LNCAP (cell line): ENCODE results near the gene PPM1H.

ENCODE experiments used
- TF ChIP-seq, protein P1 (sequence below): fragments of 450-650 bp; IDR thresholded peaks from 2 replicates; pipeline ENCODE4 v1.5.1; 2017; ENCODE audit warnings: mild to moderate bottlenecking

Gene PPM1H

DNA sequence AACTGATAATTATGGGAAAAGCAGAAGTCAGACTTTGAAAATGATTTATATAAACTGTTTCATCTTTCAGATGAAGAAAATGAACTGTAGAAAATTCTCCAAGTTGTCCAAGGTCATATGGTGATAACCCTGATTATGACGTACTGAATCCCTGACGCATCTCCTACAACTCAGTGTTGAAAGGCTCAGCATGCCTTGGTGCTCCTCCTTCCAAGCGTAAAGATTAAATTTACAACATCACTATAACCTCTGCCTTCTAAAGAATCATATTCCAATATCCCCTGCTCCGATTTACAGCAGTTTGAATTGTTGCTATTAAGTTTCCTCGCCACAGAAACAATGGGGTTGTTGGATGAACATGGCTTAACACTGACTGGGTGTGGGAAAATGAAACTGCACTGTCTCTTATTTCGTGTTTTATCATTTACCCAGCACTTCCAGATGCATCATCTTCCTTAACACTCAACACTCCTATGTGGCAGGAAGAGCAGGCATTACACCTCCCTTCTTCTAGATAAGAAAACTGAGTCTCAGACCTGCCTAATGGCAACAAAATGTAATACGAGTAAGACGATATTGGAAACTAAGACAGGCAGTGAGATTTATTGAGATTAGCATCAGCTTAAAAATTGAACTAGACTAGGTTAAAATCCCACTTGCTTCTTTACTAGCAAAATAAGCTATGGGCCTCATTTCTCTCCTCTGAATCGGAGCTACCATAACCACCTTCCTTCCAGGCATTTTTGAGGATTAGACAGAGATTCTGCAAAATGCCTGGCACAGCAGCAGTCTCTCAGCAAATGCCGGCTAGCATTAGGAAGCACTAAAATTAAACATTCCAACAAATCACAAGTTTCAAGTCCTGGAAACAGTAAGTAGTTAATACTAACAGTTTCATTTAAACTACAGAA lies 74.2 kb downstream of the PPM1H start:
- TF ChIP-seq, protein P1, sequence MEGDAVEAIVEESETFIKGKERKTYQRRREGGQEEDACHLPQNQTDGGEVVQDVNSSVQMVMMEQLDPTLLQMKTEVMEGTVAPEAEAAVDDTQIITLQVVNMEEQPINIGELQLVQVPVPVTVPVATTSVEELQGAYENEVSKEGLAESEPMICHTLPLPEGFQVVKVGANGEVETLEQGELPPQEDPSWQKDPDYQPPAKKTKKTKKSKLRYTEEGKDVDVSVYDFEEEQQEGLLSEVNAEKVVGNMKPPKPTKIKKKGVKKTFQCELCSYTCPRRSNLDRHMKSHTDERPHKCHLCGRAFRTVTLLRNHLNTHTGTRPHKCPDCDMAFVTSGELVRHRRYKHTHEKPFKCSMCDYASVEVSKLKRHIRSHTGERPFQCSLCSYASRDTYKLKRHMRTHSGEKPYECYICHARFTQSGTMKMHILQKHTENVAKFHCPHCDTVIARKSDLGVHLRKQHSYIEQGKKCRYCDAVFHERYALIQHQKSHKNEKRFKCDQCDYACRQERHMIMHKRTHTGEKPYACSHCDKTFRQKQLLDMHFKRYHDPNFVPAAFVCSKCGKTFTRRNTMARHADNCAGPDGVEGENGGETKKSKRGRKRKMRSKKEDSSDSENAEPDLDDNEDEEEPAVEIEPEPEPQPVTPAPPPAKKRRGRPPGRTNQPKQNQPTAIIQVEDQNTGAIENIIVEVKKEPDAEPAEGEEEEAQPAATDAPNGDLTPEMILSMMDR: no peak

DNA sequence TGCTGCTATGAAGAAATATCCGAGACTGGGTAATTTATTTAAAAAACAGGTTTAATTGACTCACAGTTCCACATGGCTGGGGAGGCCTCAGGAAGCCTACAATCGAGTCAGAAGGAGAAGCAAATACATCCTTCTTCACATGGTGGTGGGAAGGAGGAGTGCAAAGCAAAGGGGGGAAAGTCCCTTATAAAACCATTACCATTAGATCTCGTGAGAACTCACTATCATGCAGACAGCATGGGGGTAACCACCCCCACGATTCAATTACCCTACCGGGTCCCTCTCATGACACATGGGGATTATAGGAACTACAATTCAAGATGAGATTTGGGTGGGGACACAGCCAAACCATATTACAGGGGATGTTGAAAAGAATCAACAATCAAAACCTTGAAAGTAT lies 74.9 kb downstream of the PPM1H start:
- TF ChIP-seq, protein P1: no peak

DNA sequence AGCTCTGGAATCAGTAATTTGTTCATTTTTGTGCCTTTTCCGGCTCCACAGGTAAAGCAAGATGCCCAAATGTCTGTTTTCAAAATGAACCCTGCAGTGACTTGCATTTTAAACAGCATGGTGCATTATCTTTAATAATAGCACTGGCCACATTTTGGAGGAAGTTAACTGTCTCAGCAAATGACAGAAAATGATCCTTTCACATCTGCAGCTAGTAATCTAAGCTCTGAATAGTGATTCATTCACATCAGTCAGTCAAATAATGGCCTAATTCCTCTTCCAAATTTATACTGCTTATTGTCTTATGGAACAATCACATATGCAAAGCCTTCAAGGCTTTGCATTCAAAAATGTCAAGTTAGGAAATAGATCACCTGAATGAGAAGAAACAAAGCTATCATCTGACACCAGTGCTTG lies 75.6 kb downstream of the PPM1H start:
- TF ChIP-seq, protein P1: no peak

DNA sequence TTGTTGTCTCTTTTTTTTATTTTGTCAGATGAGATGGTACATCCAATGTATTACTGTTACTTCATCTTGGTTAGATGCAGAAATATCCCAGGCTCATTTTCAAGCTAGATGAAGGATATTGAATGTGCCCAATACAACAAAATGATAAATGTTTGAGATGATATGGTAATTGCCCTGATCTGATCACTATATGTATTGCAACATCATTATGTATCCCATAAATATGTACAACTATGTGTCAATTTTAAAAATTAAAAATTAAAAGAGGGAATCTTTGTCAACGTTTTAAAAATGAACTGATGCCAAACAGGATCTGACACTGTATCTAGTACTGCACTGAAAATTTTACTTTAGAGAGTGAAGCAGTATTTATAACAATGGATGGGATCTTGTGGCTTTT lies 78.5 kb downstream of the PPM1H start:
- TF ChIP-seq, protein P1: no peak

DNA sequence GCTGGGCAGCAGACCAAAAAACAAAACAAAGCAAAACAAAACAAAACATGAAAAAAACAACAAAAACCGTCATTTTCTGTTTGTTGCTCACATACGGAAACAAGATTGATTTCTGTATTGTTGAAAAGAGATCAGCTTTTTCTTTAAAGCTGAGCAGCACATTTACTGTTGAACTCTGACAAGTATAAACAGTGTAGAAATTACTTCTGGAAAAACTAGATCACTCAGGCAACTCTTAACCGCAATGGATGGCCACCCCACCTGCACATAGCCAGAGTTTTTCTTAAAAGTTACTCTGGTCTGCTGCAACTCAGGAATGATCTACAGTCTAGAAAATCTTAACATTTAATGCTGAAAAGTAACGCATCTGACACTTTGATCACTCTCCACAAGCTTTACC lies 80.9 kb downstream of the PPM1H start:
- TF ChIP-seq, protein P1: no peak

DNA sequence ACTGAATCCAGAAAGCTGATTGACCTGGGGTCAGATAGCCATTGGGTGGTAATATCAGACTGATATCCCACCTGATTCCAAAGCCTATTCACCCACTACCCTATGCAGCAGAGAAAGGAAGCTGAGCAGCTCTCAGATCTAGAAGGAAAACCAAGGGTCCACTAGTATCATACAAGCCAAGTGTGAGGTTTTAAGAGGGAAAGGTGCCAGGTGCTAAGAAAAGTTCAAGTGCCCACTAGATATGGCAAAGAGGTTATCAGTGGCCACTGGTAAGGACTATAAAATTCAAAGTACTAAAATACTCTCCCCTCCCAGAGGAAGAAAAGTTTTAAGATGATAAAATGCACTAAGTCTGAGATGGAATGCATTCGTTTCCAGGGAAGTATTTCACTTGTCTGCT lies 85.6 kb downstream of the PPM1H start:
- TF ChIP-seq, protein P1: no peak

DNA sequence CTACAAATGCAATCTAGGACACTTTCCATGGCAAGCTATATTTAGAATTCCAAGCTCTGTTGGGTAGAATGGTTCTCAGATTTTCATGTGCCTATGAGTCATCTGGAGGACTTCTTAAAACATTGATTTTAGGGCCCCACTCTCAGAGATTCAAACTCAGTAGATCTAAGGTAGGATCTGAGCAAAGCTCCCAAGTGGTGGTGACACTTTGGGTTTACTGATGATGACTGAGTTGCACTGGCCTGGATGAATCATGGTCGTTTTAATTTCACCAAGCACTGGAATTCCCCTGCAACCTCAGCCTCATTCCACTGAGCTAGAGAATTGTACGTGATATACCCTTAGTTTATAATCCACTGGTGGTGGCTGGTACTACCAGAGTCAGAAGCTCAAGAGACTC lies 86.5 kb downstream of the PPM1H start:
- TF ChIP-seq, protein P1: no peak
